Measurements from ENCODE around the gene HJV.
A peak's percentile ranks its signal among the peaks of the same experiment; 100 is the strongest.

HJV gene

DNA sequence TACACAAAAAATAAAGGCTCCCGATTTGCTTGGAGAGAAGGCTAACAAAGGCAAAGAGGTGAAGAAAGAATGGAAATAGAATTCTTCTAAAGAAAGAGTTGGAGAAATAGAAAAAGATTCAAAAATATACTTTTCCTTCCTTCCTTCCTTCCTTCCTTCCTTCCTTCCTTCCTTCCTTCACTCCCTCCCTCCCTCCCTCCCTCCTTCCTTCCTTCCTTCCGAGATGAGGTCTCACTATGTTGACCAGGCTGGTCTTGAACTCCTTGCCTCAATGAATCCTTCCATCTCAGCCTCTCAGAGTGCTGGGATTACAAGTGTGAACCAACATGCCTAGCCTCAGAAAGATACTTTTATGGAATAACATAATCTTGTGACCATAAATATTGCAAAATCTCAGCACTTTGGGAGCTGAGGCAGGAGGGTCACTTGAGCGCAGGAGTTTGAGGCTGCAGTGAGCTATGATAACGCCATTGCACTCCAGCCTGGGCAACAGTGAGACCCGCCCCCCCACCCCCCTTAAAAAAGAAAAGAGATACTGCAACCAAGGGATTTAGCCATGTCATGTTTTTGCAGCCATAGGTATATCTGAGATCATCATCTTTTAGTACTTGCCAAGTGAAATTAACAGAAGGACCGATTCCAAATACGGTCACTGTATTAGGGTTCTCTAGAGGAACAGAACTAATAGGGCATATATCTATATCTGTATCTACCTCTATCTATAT, 1.0 kb upstream of the HJV start:
- DNase-seq (ENCODE audit: low spot score), result no peak

DNA sequence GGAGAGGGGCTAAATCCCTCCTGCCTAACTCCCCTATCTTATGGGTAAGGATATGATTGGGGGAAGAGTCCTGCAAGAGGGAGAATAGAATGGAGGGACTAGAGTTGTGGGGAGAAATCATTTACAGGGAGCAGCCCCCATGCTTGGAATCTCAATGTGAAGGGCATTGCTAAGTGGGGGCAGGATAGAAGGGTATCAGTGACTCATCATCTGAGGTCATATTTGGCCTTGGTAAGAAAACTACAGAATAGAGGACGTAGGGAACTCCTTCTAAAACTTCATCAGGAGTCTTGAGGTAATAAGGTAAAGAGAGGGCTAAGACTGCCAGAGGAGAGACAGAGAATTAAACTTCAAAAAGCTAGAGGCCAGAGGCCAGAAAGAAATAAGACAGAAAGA, 487 bp downstream of the HJV start:
- DNase-seq (ENCODE audit: low spot score), result no peak

DNA sequence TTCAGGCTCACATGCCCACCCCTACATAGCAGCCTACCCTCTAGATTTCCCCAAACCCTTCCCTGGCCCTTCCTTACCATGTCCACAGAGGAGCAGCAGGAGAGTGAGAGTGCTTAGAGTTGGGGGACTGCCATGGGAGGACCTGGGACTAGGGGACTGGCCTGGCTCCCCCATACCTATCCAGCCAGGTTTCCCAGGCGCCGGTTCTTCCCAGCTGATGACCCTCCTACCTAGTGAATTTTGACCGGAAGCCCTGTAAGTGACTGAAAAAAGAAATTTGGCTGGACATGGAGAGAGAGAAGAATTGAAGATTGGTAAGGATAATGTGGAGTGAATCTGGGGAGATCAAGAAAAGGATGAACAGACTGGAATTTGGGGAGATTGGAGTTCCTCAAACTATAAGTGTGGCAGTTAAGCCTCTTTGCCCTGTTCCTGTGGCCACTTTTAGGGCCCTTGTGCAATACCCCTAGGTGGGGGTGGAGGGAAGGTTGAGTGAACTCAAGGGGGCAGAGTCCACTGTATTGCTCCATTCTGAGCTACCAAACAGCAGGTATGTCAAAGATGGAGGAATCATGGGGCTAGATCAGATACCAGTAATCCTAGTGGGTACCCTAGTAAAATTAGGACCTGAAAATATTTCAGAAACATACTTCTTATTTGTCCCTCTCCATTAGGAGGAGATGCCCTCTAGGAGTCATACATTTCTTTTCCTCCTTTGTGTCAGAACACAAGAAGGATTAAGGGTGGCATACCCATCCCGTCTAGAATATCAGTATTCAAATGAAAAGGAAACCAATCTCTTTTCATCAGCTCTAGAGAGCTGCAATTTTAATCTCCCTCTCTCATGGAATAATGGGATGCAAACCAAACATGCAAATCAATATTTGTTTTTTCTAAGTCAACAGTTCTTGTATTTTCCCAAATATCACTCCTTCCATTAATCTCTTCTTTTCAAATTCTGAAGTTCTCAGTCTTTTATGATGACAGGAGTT, 1.2 kb downstream of the HJV start:
- DNase-seq (ENCODE audit: low spot score), result no peak

DNA sequence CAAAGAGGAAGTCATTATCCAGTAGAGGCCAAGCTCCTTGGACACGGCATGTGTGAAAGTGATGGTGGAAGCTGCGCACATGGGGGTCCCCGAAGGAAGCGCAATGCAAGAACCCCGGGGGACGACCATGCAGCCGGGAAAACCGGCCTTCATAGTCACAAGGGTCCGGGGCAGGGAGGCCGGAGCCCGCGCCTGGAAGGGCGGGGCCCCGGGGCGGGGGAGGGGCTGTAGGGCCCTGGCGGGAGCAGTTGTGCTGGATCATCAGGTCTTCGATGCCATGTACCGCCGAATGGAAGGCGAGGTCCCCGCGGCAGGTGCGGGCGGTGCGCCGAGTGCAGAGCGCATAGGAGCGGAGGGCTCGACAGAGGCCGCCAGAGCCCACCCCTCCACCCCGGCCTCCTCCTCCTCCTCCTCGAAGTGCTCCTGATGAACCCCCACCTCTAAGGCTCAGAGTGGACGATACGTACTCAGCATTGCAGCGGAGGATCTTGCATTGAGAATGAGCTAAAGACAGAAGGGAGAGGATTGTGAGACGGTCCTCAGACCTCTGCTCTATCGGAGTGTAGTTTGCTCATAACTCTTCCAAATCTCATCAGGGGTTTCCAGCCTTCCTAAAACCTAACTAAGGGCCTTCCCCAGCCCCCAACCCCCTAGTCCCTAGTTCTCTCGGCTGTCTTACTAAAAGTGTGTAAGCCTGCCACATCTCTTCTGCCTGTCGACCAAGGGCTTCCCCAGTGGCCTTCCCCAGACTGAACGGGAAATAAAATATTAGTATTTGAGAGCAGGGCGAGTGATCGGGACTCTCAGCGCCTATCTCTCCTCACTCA, 2.1 kb downstream of the HJV start:
- no peak for DNase-seq (ENCODE audit: low spot score)

DNA sequence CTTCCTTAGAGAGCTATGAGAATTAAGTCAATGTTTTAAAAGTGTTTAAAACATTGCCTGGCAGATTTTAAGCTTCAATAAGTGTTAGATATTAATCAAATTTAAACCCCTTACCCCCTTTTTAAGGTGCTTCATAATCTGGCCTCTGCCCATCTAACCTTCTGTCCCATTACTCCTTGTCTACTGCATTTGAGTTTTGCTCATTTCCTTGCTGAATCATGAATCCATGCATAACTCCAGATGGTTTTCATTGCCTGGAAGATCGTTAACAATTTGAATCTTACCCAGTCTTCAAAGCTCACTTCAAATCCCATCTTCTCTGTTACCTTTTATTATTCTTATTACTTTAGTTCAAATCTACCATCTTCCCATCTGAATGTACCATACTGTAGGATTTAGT, 4.6 kb downstream of the HJV start:
- no peak for DNase-seq (ENCODE audit: low spot score)

DNA sequence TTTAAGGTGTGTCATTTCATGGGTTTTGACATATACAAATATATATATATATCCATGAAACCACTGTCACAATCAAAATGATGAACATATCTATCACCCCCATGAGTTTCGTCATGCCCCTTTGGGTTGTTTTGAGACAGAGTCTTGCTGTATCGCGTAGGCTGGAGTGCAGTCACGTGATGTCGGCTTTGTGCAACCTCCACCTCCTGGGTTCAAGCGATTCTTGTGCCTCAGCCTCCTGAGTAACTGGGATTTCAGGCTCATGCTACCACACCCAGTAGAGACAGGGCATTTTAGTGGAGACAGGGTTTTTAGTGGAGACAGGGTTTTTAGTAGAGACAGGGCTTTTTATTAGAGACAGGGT, 8.0 kb downstream of the HJV start:
- no peak for DNase-seq (ENCODE audit: low spot score)

DNA sequence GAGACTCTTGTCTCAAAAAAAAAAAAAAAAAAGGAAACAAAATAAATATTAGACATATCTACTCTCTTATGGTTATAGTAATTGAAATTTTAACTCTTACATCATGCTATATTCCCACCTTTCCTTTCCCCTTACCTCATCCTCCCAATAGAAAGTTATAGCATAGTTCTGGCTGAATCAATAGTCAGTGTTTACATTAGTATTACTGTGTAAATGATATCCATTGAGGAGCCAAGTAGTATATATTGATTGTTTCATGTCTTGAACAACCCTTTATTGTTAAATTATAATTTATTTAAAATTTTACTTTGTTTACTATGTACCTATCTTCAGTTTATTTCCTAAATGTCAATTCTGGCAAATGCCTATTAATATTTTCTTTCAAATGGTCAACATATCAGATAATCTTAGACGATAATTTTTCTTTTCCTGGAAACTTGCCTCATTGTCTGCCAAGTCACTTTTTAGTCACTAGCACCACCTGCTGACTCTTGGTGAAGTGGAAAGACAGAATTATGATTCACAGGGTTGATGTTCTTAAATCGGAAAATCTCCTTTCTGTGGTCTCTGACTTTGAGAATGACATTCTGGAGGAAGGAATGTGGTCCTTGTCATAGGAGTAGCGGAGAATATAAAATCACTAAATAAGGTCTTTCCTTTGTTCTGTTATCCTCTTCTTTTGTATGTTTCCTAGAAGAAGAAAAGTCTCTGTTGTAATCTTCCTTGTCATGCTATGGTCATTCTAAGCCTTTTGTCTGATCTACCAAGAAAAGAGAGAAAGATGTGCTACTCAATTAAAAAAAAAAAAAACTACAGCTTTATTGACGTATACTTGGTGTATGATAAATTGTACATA, 8.6 kb downstream of the HJV start:
- peak; percentile 79 for DNase-seq (ENCODE audit: low spot score)

DNA sequence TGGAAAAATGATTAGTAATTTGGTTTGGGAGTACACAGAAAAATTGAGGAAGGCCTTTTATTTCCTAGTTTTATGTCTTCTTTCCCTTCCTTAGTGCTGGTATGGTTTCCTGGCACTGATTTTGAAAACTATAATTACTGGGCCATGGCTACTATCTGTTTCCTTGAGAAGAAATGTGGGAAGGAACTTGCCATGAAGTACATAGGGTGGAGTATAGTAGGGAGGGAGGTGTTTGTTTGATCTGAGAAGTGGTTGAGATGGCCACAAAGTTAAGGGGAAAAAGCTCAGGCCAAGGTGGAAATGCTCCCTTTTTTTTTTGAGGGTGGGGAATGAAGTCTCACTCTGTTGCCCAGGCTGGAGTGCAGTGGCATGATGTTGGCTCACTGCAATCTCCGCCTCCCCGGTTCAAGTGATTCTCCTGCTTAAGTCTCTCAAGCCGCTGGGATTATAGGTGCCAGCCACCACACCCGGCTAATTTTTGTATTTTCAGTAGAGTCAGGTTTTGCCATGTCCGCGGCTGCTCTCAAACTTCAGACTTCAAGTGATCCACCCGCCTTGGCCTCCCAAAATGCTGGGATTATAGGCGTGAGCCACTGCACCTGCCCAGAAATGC, 11.3 kb downstream of the HJV start:
- DNase-seq (ENCODE audit: low spot score), result no peak

DNA sequence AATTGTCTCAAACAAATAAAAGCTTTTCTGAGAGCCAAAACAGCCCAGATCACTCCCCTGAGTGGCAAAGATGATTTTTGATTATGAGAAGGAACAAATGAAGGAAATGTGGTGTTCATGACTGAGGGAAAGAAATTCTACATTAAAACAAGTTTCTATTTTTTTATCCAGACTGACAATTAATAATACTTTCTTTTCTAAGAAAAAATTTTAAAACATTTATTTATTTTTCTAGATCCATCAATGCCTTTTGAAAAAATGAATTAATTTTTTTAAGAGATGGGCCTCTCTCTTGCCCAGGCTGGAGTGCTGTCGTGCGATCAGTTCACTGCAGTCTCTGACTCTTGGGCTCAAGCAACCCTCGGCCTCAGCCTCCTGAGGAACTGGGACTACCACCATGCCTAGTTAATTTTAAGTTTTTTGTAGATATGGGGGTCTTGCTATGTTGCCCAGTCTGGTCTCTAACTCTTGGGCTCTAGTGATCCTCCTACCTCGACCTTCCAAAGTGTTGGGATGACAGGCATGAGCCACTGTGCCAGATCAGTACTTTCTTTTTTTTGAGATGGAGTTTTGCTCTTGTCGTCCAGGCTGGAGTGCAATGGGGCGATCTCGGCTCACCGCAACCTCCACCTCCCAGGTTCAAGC, 13.9 kb downstream of the HJV start:
- no peak for DNase-seq (ENCODE audit: low spot score)

DNA sequence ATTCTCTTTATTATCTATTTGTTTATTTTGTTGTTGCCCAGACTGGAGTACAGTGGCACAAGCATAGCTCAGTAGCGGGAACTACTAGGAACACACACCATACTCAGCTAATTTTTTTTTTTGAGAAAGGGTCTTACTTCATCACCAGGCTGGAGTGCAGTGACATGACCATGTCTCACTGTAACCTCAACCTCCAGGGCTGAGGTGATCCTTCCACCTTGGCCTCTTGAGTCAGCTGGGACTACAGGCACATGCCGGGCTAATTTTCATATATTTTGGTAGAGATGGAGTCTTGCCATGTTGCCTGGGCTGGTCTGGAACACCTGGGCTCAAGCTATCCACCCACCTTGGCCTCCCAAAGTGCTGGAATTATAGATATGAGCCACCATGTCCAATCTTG, 19.8 kb downstream of the HJV start:
- no peak for DNase-seq (ENCODE audit: low spot score)

DNA sequence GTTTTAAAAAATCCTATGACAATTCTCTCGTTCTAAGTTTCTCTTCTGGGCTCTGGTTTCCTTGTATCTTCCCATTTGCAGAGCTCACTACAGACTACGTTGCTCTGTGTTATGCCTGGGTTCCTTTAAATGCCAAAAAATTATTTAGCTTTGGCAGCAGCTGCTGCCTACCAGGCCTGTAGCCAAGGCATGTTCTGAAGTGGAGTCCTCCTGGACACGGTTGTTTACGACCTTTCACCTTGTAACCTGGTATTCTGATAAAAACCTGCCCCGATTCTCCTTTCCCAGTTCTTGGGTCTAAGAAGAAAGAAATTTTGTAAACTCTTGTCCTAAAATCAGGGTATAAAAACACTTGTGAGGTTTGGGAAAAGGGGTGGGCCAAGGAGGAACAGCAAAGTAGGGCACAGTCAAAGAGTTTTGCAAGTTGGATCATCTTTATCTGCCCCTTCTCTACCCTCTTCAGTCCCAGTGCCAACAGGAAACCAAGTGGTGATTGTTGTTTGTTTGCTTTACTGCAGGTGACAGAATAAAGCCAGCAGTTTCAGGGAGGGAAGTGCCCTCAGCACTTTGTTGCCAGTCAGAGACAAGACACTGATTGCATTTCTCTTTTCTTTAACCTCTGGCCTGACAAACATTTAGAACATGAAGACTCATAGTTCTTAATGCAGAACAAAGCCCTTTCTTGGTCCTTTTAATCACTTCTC, 22.1 kb downstream of the HJV start:
- DNase-seq (ENCODE audit: low spot score), result peak; percentile 69

DNA sequence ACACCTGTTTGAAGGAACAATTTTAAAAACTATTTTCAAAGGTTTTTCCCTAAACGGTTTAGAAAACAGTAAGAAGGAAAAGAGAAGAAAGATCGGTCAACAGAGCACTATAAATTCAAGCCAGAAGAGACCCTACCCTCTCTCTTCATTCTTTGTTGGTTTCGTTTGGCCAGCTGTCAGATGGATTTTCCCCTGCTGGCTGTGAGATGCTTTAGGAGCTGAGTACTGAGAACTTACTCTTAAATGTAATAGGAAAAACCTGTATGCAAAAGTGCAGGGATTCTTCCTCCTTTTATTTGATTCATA, 23.9 kb downstream of the HJV start:
- DNase-seq (ENCODE audit: low spot score), result no peak

DNA sequence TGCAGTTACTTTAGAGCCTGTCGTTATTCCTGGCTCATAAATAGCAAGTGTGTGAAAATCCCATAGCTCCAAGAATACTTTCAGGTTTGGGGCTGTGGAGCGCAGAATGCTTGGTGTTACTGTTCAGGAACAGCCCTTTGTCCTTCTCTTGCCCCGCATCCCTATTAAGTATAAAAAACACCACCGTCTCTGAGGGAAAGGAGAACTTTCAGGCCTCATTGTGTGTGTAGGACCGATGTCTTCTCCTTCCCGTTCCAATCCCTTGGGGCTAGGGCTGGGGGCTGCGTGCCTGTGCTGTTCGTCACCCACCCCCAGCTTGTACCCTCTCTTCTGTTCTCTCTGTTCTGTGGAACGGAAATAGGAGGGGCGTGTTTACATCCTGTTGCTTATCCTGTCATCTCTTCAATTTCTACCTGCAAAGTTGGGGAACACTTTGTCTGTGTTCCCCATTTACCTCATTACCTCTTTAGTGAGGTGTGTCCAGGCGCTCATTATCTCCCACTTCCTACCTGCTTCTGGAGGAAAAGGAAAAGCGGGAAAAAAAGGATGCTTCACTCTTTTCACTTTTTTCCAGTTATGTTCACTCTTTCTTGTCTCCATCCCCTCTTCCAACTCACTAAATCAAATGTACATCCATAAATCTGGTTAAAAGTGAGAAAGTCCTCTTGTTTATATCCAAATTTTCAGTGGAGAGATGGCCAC, 24.4 kb downstream of the HJV start:
- DNase-seq (ENCODE audit: low spot score), result peak; percentile 66

DNA sequence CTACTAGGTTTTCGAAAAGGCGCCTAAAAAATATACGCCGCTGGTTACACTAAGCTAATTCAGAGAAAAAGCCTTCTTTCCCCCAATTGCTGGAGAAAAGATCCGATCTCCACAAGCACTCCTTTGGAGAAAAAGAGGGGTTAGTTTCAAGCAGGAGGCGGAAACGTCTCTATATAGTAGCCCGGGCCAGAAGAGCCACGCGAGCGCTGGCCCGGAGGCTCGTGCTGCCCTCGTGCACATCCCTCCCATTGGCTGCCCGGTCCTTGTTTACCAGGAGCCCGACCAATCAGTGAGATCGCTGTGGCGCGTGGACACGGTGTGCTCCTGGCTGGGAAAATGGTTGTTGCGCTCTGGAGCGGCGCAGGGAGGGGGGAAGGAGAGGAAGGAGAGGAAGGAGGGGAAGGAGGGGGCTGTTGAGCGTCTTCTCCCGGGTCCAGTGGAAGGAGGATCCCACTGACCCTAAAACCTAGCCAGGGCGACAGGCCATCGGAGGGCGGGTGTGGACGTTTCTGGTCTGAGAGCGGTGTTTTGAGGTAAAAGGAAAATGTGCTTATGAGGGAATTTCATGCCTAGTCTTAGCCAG, 25.0 kb downstream of the HJV start, which contains the start of gene TXNIP:
TSS of gene TXNIP (minus strand) at position 147 of the 583 bp plus-strand sequence. CDS start 313 bp downstream, outside the sequence.
- peak; percentile 91 for DNase-seq (ENCODE audit: low spot score)

DNA sequence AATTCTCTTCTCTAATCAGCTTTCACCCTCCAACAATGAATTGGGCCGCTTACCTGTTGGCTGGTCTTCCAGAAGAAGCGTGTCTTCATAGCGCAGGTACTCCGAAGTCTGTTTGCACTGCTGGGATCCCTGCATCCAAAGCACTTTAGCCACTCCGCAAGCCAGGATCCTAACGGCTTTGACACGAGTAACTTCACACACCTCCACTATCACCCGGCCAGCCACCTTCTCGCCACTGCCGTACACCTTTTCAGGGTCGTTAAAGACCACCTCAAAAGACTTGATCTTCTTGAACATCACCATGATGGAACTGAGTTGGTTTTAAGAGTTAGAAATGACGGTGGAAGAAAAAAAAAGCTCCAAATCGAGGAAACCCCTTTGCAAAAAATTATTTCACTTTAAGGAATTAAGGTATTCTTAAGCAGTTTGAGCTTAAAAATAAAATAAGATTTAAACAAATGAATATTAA, 25.5 kb downstream of the HJV start:
- no peak for DNase-seq (ENCODE audit: low spot score)

DNA sequence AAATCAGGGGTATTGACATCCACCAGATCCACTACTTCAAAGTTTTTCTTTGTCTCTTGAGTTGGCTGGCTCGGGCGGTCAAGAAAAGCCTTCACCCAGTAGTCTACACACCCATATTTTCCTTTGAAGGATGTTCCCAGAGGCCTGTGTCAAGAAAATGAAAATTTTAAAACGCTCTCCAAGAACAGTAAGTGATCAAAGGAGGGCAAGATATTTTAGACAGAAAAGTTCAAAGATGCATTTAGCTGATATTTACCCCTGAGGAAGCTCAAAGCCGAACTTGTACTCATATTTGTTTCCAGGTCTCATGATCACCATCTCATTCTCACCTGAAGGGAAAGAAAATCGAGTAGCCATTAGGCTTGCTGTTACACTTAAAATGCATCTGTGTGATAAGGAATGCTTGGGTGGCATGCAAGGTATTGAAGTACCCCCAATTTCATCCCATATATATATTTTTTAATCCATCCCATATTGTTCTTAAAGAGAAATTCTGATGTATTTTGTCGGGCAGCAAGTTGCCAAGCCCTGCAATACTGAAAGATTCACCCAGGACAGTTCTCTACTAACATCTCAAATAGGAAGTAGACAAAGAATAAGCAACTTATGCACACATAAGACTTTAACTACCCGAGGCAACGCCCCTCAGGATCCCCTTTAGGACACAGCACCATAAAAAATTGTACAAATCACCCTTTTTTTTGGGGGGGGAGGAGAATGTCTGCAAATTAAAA, 26.2 kb downstream of the HJV start:
- DNase-seq (ENCODE audit: low spot score), result no peak

DNA sequence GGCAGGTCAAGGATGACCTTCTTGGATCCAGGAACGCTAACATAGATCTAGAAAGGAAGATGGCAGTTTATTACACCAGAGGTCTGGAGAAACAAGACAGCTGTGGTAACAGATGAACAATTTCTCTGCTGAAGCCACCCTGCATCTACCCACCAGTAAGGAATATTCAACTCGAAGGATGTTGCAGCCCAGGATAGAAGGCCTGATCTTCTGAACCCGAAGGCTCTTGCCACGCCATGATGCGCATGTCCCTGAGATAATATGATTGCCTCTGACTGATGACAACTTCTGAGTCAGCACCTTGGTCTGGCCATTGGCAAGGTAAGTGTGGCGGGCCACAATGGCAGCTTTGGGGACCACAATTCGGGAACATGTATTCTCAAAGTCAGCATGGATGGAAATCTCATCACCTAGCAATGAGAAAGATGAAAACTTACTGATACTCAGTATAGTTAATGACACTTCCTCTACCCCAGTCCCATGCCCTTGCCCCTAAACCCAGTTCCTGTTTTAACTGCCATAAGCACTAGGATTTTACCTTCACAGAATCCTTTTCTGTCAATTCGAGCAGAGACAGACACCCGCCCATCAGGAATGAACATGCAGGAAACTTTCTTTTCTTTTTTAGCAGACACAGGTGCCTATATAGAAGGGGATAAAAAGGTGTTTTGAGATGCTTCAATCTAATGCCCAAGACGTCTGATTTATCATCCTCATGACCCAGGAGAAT, 27.0 kb downstream of the HJV start:
- DNase-seq (ENCODE audit: low spot score), result no peak

Measured in CD4-positive, alpha-beta T cell treated with Interleukin-15 for 4 hours (primary cell).